ENCODE data around the gene PEX11A.

DNA sequence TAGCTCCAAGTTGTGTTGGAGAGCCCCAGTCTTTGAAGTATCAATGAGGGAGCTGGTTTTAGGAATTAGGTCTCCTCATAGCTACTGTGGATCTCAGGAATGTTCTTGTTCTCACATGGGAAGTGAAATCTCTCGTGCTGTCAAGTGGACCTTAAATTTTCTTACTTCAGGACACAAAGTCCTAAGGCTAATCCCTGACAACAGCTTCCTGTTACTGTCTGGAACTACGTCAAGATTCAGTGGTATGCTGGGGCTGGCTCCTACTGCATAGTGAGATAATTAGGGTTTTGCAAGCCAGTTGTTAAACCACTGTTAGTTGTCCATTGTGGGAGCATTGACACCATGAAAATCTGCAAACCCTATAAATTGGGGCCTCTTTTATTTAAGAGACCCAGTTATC lies 37.7 kb upstream of the PEX11A start:
- TF ChIP-seq, protein P1, sequence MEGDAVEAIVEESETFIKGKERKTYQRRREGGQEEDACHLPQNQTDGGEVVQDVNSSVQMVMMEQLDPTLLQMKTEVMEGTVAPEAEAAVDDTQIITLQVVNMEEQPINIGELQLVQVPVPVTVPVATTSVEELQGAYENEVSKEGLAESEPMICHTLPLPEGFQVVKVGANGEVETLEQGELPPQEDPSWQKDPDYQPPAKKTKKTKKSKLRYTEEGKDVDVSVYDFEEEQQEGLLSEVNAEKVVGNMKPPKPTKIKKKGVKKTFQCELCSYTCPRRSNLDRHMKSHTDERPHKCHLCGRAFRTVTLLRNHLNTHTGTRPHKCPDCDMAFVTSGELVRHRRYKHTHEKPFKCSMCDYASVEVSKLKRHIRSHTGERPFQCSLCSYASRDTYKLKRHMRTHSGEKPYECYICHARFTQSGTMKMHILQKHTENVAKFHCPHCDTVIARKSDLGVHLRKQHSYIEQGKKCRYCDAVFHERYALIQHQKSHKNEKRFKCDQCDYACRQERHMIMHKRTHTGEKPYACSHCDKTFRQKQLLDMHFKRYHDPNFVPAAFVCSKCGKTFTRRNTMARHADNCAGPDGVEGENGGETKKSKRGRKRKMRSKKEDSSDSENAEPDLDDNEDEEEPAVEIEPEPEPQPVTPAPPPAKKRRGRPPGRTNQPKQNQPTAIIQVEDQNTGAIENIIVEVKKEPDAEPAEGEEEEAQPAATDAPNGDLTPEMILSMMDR (IDR thresholded peaks at IDR 0.05) = no peak
- TF ChIP-seq, protein P2, sequence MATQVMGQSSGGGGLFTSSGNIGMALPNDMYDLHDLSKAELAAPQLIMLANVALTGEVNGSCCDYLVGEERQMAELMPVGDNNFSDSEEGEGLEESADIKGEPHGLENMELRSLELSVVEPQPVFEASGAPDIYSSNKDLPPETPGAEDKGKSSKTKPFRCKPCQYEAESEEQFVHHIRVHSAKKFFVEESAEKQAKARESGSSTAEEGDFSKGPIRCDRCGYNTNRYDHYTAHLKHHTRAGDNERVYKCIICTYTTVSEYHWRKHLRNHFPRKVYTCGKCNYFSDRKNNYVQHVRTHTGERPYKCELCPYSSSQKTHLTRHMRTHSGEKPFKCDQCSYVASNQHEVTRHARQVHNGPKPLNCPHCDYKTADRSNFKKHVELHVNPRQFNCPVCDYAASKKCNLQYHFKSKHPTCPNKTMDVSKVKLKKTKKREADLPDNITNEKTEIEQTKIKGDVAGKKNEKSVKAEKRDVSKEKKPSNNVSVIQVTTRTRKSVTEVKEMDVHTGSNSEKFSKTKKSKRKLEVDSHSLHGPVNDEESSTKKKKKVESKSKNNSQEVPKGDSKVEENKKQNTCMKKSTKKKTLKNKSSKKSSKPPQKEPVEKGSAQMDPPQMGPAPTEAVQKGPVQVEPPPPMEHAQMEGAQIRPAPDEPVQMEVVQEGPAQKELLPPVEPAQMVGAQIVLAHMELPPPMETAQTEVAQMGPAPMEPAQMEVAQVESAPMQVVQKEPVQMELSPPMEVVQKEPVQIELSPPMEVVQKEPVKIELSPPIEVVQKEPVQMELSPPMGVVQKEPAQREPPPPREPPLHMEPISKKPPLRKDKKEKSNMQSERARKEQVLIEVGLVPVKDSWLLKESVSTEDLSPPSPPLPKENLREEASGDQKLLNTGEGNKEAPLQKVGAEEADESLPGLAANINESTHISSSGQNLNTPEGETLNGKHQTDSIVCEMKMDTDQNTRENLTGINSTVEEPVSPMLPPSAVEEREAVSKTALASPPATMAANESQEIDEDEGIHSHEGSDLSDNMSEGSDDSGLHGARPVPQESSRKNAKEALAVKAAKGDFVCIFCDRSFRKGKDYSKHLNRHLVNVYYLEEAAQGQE (IDR thresholded peaks at IDR 0.05; ENCODE audit: insufficient read depth in 1 of 2, low read depth in 2 of 2, low read length in 1 of 2) = no peak
- TF ChIP-seq POLR2AphosphoS5 (IDR thresholded peaks at IDR 0.05; ENCODE audit: low read depth, low read length) = no peak
- no peak for TF ChIP-seq SIN3A (IDR thresholded peaks at IDR 0.05; ENCODE audit: borderline replicate concordance, insufficient read depth, low read depth, low read length)

All from Panc1 (cell line).